ENCODE data around the gene AGA. TPM values are rescaled to one million over a fixed set of nuclear protein-coding genes. Genes with fewer than 3 reads are reported as not detected.

AGA gene
- total and polyA plus RNA-seq, 2 of the 8 experiments (the other 6 are each of a cell fraction or from before 2014, with no cell fraction given) = 8.5 to 11.6 TPM

GRCh38 chr4:177413656-177414055, 28.6 kb downstream of the AGA start:
- Histone ChIP-seq H3K27me3 (replicated peaks in 1 of 4; ENCODE audit: control insufficient read depth in 3 of 4, extremely low read depth in 1 of 4, insufficient read depth in 3 of 4, low read length in 3 of 4) (no peaks in the 10 kb centered on the region), H3K4me3 (ENCODE audit: extremely low read depth in 1 of 4, insufficient read depth in 2 of 4, low read depth in 3 of 4, low read length in 4 of 4) (no peak overlapping the region), H2AK5ac (ENCODE audit: low read depth, low read length) (no peak overlapping the region), H3K18ac (ENCODE audit: extremely low read depth, low read length) (no peak overlapping the region), H2AFZ (ENCODE audit: low read length) (no peak overlapping the region), H3K79me1 (ENCODE audit: low read depth, low read length) (no peaks in the 10 kb centered on the region), H3K56ac (replicated peaks; ENCODE audit: insufficient read length, low read depth, low read length) (no peak overlapping the region), H3K27ac (ENCODE audit: low read depth, low read length) (no peak overlapping the region), H3K36me3 (ENCODE audit: control insufficient read depth in 2 of 4, insufficient read depth in 4 of 4, low read length in 3 of 4) (no peaks in the 10 kb centered on the region), H2BK5ac (ENCODE audit: low read depth, low read length) (no peak overlapping the region), H2BK120ac (replicated peaks; ENCODE audit: low read depth, low read length) (no peak overlapping the region), H3K79me2 (ENCODE audit: control insufficient read depth in 1 of 2, insufficient read depth in 2 of 2, low read length in 2 of 2) (no peaks in the 10 kb centered on the region), H4K20me1 (replicated peaks in 1 of 2; ENCODE audit: control insufficient read depth in 1 of 2, insufficient read depth in 2 of 2, low read length in 2 of 2) (no peaks in the 10 kb centered on the region), H2BK12ac (ENCODE audit: low read depth, low read length) (no peak overlapping the region), H3K4me2 (ENCODE audit: insufficient read depth in 1 of 2, low read depth in 2 of 2, low read length in 2 of 2) (no peak overlapping the region), H3K9me3 (ENCODE audit: insufficient read depth in 2 of 2, low read depth in 1 of 2, low read length in 1 of 2) (no peaks in the 10 kb centered on the region), H3K4me1 (replicated peaks in 1 of 4; ENCODE audit: control insufficient read depth in 3 of 4, insufficient read depth in 4 of 4, low read length in 3 of 4) (no peaks in the 10 kb centered on the region), H3K23ac (ENCODE audit: insufficient read length) (no peak overlapping the region), H4K8ac (ENCODE audit: extremely low read depth, insufficient read depth, low read length) (no peak overlapping the region), H4K91ac (replicated peaks; ENCODE audit: insufficient read length, low read length) (no peak overlapping the region), H4K5ac (ENCODE audit: insufficient read length, low read depth, low read length) (no peak overlapping the region), H3K23me2 (ENCODE audit: low read depth, low read length) (no peaks in the 10 kb centered on the region), H2BK20ac (ENCODE audit: low read length) (no peak overlapping the region), H2BK15ac (ENCODE audit: low read length) (no peak overlapping the region), H3K14ac (ENCODE audit: insufficient read length) (no peak overlapping the region), H3K9ac (replicated peaks in 1 of 4; ENCODE audit: extremely low read depth in 1 of 4, low read depth in 3 of 4, low read length in 3 of 4) (no peak overlapping the region), H3K4ac (replicated peaks; ENCODE audit: insufficient read length, low read depth, low read length) (no peak overlapping the region)
- no peak for DNase-seq (ENCODE audit: low read depth in 1 of 2, low spot score in 2 of 2)
- ChIA-PET CTCF (ENCODE audit: partially characterized antibody) (interaction anchor here (0.6 kb wide), 1 partner anchor 223 kb away, joined by 3 read pairs; no protein-coding TSS in a partner anchor), POLR2A (ENCODE audit: partially characterized antibody) (no interaction called here)
- TF ChIP-seq SP4 (IDR thresholded peaks at IDR 0.05; ENCODE audit: low read length) (no peak), ATF2 (IDR thresholded peaks at IDR 0.05; ENCODE audit: low read length) (no peak), SRF (IDR thresholded peaks at IDR 0.05; ENCODE audit: low read depth, low read length) (no peak), SIN3A (conservative IDR thresholded peaks at IDR 0.05 in 1 of 2, IDR thresholded peaks at IDR 0.05 in 1 of 2; ENCODE audit: low read depth in 1 of 2, low read length in 2 of 2) (no peak), FOSL1 (IDR thresholded peaks at IDR 0.05; ENCODE audit: insufficient read depth, low read depth, low read length) (no peak), TAF1 (IDR thresholded peaks at IDR 0.05; ENCODE audit: low read depth, low read length) (no peak), KDM5A (IDR thresholded peaks at IDR 0.05; ENCODE audit: low read length) (no peak), PHF8 (conservative IDR thresholded peaks at IDR 0.05; ENCODE audit: low read depth, low read length) (no peak), ZNF274 (IDR thresholded peaks at IDR 0.05; ENCODE audit: borderline replicate concordance, extremely low read depth, low read length) (no peak), POLR2AphosphoS5 (IDR thresholded peaks at IDR 0.05; ENCODE audit: low read depth, low read length) (no peak)
- TF ChIP-seq, protein P1, sequence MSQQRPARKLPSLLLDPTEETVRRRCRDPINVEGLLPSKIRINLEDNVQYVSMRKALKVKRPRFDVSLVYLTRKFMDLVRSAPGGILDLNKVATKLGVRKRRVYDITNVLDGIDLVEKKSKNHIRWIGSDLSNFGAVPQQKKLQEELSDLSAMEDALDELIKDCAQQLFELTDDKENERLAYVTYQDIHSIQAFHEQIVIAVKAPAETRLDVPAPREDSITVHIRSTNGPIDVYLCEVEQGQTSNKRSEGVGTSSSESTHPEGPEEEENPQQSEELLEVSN (IDR thresholded peaks at IDR 0.05) = no peak
- FAIRE-seq = no peak
